SHP77 (cell line): ENCODE data around the gene BLNK.

Experiments used
- DNase-seq, 2 experiments: peaks; one replicate each; lab custom pipeline; 2025; lab: John Stamatoyannopoulos, UW

The BLNK gene

DNA sequence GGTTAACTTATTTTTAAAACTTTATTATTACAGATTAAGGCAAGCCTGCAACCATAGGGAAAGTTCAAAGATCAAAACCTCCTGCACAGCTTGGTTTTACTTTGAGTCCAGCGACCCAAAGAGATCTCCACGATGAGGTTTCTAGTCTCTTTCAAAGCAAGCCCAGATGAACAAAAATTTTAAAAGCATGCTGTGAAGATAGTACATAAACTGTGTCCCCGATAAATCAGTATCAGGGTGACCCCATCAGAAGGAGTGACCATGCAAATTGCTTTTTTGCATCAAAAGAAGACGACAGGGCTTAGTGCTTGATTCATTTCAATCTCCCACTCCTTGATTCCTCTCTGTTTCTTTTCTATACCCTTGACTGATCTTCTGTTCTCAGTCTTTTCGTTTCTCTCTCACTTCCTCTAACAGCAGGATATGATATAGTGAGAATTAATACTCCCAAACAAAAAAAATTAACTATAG lies 16.8 kb upstream of the BLNK start:
- DNase-seq, result no peak

DNA sequence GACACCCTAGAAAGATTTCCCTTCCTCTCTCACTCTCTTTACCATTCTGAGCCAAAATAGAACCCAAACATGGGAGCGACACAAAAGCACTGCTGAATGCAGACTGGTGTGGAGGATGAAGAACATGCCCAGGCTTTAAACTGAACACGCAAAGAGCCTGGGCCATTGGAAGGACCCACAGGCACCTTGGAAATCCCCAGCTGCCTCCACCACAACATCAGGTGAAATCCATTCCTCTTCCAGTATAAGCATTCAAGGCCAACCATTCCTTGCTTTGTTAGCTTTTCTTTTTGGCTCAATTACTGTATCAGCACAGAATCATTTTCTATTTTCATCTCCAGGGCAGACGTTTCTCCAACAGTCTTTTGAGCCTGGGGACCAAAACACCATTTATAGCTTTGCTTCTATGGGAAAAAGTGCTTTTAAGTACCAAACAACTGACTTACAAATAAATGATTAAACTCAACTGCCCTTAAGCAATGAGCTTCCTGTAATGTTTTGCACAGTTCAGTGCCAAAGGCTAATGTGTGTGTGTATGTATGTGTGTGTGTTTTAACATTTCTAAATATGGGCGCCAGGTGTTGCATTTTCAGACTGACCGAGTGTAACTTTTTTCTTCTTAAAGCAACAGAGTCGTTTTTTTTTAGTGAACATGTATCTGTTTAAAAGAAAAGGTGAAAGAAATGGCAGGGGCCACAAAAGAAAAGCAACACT lies 16.2 kb upstream of the BLNK start:
- DNase-seq, result peak in 1 of 2 experiments; percentile 7

DNA sequence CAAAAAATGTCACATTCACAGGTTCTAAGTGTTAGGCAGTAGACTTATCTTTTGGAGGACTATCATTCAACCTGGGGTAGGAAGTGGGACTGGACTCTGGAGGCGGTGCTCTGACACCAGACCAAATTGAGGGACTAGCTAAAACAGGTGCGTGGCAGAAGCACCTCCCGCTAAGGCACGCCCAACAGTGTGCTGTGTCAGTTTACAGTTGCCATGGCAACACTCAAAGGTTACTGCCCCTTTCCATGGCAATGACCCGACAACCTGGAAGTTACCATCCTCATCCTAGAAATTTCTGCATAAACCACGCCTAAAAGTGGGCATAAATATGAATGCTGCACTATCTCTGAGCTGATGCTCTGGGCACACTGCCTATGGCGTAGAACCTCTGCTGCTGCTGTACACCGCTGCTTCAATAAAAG lies 14.0 kb upstream of the BLNK start:
- no peak for DNase-seq

- DNase-seq, result no peak
Observed at GRCh38 chr10:96283756-96284155, 12.4 kb upstream of the BLNK start.

GRCh38 chr10:96283351-96283750 lies 12.0 kb upstream of the BLNK start:
- no peak for DNase-seq

- no peak for DNase-seq
Observed at GRCh38 chr10:96281444-96282029, 10.2 kb upstream of the BLNK start.

- no peak for DNase-seq
Observed at GRCh38 chr10:96280859-96281258, 9.5 kb upstream of the BLNK start.

DNA sequence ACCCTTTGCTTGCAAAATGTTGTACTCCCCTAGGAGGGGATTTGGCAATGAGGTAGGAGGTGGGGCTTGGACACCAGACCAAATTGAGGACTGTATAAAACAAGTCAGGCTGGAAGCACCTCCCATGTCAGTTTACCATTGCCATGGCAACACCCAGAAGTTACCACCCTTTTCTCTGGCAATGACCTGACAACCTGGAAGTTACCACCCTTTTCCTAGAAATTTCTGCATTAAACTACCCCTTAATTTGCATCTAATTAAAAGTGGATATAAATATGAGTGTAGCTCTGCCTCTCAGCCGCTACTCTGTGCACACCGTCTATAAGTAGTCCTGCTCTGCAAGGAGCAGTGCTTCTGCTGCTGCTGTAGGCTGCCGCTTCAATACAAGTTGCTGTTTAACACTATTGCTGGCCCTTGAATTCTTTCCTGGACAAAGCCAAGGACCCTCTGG lies 7.8 kb upstream of the BLNK start:
- no peak for DNase-seq

DNA sequence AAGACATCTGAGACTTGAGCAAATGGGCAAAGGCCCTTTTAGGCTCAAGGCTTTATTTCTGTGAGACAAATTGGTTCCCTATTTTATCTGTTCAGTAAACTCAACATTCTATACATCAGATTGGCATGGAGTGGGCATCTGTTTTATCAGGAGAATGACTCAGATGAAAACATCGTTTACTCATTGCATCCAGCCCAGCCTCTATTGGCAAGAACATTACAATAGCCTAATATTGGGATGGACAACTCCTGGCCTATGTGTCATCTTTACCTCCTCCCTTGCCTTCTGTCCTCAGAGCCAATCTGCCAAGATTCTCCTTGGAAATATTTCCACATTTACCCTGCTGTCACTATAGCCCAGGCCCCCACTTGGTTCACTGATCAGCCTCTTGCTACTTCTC lies 5.5 kb upstream of the BLNK start:
- DNase-seq, result no peak

- no peak for DNase-seq
Observed at GRCh38 chr10:96276426-96276825, 5.1 kb upstream of the BLNK start.

DNA sequence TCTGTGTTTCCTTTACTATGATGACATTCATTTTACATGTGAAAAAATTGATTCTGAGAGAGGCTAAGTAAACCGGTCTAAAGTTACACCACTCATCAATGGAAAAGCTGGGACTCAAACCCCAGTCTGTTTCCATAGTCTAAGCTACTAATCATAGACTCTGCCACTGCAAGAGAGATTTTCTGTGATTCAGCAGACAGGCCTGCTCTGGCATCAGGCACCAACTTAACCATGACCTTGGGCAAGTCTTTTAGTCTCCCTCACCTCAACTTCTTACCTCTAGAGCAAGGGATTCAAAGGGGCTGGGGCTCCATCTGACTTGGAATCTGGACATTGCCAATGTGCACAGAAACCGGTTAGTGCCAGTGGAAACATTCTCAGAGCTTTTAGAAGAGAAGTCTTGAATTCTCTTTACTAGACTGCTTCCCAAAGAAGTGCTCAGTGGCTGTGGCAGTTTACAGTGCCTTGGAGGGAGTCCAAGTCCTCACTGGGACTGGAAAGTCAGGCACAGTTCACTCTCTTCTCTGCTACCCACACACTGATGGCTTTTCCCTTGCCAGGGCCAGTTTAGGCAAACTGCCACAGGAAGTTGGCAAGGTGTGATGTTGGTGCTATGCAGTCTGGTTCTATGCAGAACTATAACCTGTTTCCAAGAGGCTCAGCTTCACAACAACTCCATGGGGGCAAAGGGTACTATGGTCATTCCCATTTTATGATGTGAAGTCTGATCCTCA lies 4.5 kb upstream of the BLNK start:
- DNase-seq, result no peak

- no peak for DNase-seq
Observed at GRCh38 chr10:96272316-96273280, 1.2 kb upstream of the BLNK start.

- no peak for DNase-seq
Observed at GRCh38 chr10:96270571-96270970, 798 bp downstream of the BLNK start.

GRCh38 chr10:96269438-96270300 lies 1.7 kb downstream of the BLNK start:
- DNase-seq, result no peak

GRCh38 chr10:96268341-96268909 lies 2.9 kb downstream of the BLNK start:
- DNase-seq, result no peak

DNA sequence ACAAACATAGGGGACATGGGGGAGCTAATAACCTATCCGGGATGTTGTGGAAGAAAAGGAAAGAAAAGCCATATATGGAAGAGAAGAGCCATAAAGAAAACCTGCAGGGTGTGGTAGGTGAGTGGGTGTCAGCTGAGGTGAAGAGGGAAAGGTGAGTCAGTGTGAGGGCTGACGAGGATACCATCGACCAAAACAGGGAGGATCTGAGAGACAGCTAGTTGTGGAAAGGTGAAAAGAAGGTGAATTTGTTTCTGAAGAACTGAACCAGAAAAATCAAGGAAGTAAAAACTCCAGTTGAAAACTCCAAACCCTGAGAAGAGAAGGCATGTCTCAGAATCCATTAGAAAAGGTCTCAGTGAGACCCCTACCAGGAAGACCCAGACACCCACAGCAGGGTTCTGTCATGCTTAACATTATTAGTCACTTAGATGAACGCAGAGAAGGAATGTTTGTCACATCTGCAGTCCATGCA lies 4.1 kb downstream of the BLNK start:
- DNase-seq, result no peak

GRCh38 chr10:96266118-96266770 lies 5.1 kb downstream of the BLNK start:
- DNase-seq, result no peak

GRCh38 chr10:96264938-96265337 lies 6.4 kb downstream of the BLNK start:
- DNase-seq, result no peak

DNA sequence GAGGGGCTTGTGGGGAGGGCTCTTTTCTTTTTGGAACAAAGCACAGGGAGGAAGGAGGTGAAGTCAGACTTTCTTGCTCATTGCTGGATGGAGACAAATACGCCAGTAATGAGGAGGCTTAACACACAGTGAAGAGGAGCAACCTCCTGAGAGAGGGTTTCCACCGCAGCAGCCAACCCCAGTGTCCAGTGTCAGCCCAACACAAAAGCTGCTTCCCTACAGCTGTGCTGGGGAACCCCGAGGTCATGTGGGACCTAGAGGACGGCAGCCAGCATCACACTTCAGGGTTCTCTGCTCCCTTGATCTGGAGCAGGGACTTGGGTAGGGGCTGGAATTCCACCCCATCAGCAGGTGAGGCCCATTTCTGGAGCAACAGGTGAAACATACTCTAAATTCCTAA lies 7.7 kb downstream of the BLNK start:
- DNase-seq, result no peak

DNA sequence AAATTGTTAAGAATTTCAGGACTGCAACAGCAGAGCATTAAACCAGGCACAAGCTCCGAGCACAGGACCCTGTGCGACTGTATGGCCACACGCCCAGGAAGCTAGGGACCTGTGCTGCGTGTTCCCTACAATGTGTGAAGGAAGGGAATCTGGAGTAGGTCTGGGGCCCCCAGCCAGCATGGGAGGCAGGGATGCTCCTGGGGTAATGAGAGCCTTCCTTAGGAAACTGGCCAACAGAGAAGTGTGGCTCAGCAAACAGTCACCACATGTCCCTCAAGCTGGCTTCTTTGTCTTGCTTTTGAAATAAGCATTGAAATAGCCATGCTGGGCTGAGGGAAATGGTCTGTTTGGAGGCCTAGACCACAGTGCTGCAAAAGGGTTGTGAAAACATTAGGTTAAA lies 8.2 kb downstream of the BLNK start:
- DNase-seq, result no peak
